GM12878 (cell line): ENCODE data around the gene ASIP. TPM values are rescaled to one million over a fixed set of nuclear protein-coding genes. Genes with fewer than 3 reads are reported as not detected.
"Not testable (repeated sequence)": the region's sequence is repeated elsewhere in the genome, so short reads cannot be mapped to it uniquely, and the experiment has no call there.

Experiments
- ATAC-seq: fragments of 200-7000 bp; cut with Tn5 transposase; 3 replicates; pipeline ENCODE4 v1.9.1; 2020; ENCODE audit warnings: mild to moderate bottlenecking, moderate library complexity
- BruUV-seq: library from RNA; stranded (reverse); fragments of 400-500 nt; replicated peaks from 2 replicates; lab custom pipeline; 2021; lab: Mats Ljungman, UMichigan
- CTCF ChIA-PET: fragments of 300-600 bp; sonication (Branson Sonifier 250); formaldehyde crosslinking; extraction: SDS; loops from one replicate; lab custom pipeline; 2021; ENCODE audit warnings: inconsistent platforms; lab: Yijun Ruan, JAX
- POLR2A ChIA-PET: fragments of 350-600 bp; formaldehyde crosslinking; extraction: SDS; loops from one replicate; lab custom pipeline; 2021; ENCODE audit warnings: inconsistent platforms; lab: Charles Lee
- RAD21 ChIA-PET: fragments of 300-600 bp; sonication (Branson Sonifier 250); formaldehyde crosslinking; loops from one replicate; lab custom pipeline; 2023; ENCODE audit warnings: antibody characterized with exemption; ENCODE audit not compliant: unreplicated experiment; lab: Charles Lee
- SMC1A ChIA-PET: fragments of 300-600 bp; sonication (Branson Sonifier 250); formaldehyde crosslinking; loops from one replicate; lab custom pipeline; 2023; ENCODE audit not compliant: unreplicated experiment, uncharacterized antibody; lab: Charles Lee
- DNase-seq: peaks from one replicate; pipeline ENCODE4 v3.0.0-alpha.2; 2011; ENCODE audit warnings: low read depth, low spot score
- FAIRE-seq: peaks from 3 replicates; lab custom pipeline; 2011; peaks lifted over from hg19 to GRCh38; lab: Jason Lieb, UNC
- H2AFZ ChIP-seq: 2 replicates; pipeline ENCODE4 v1.6.0; 2011; ENCODE audit warnings: low read depth, low read length, control low read depth; ENCODE audit not compliant: control insufficient read depth
- H3K27ac ChIP-seq: 2 replicates; pipeline ENCODE4 v1.5.1; 2011; ENCODE audit warnings: control low read depth; ENCODE audit not compliant: control insufficient read depth, insufficient read depth
- H3K27me3 ChIP-seq, 2 experiments: replicated peaks in 1 of 2; 2 replicates each; pipeline versions ENCODE4 v1.6.0 to v1.6.1; 2011; ENCODE audit warnings: low read length in 1 of 2; ENCODE audit not compliant: control insufficient read depth in 2 of 2, insufficient read depth in 2 of 2
- H3K36me3 ChIP-seq, 2 experiments: 2 replicates each; pipeline ENCODE4 v1.5.1; 2011; ENCODE audit warnings: low read length in 1 of 2; ENCODE audit not compliant: control insufficient read depth in 2 of 2, insufficient read depth in 2 of 2
- H3K4me1 ChIP-seq: 2 replicates; pipeline ENCODE4 v1.6.1; 2011; ENCODE audit warnings: mild to moderate bottlenecking, low read length, moderate library complexity, mixed read lengths; ENCODE audit not compliant: control insufficient read depth, insufficient read depth
- H3K4me2 ChIP-seq: 2 replicates; pipeline ENCODE4 v1.6.0; 2011; ENCODE audit warnings: control low read depth; ENCODE audit not compliant: control insufficient read depth, insufficient read depth
- H3K4me3 ChIP-seq: fragments of 200-600 bp; sonication (generic); 2 replicates; pipeline ENCODE4 v1.5.1; 2016
- H3K79me2 ChIP-seq: 2 replicates; pipeline ENCODE4 v1.6.0; 2011; ENCODE audit warnings: low read length; ENCODE audit not compliant: control insufficient read depth, insufficient read depth
- H3K9ac ChIP-seq: 2 replicates; pipeline ENCODE4 v1.8.0; 2011; ENCODE audit warnings: low read length, control low read depth, mixed read lengths; ENCODE audit not compliant: control insufficient read depth, insufficient read depth
- H3K9me3 ChIP-seq: replicated peaks from 3 replicates; pipeline ENCODE4 v1.5.1; 2011; ENCODE audit warnings: mild to moderate bottlenecking, low read length; ENCODE audit not compliant: control insufficient read depth, insufficient read depth
- H4K20me1 ChIP-seq: 2 replicates; pipeline ENCODE4 v1.6.0; 2011; ENCODE audit not compliant: control insufficient read depth, insufficient read depth
- FOXK2 ChIP-seq: fragments of 450-650 bp; IDR thresholded peaks from 2 replicates; pipeline ENCODE4 v1.6.1; 2017; ENCODE audit warnings: mild to moderate bottlenecking, moderate library complexity
- MTA2 ChIP-seq: fragments of 450-650 bp; IDR thresholded peaks from 2 replicates; pipeline ENCODE4 v1.6.1; 2016; ENCODE audit warnings: low read depth, mild to moderate bottlenecking, moderate library complexity
- WRNIP1 ChIP-seq: IDR thresholded peaks from 2 replicates; pipeline ENCODE4 v1.6.1; 2011; ENCODE audit warnings: low read depth, low read length, improper control_type of control experiment, borderline replicate concordance
- WGBS: methylation state at CpG from one replicate; pipeline ENCODE4 v1.1.6; 2016; ENCODE audit warnings: low lambda C conversion rate; ENCODE audit not compliant: insufficient replicate concordance, insufficient coverage; ENCODE audit errors: missing lambda C conversion rate; 5-methylcytosine and 5-hydroxymethylcytosine counted together
- in situ Hi-C: fragments of 300-500 bp; cut with MboI; formaldehyde crosslinking; loops from 9 replicates; pipeline ENCODE4 v1.14.3; 2018; ENCODE audit warnings: mixed read lengths
- intact Hi-C: fragments of 100-400 bp; cut with micrococcal nuclease; formaldehyde crosslinking; loops from one replicate; pipeline ENCODE4 v1.14.2; 2022; ENCODE audit not compliant: unreplicated experiment
- polyA plus RNA-seq, 11 experiments: library from polyadenylated mRNA; depleted of rRNA in 4 of 11; unstranded in 6 of 11; stranded (reverse) in 5 of 11; fragments of >200 nt; fragmentation: Nextera tagmentation in 4 of 11; fragmentation: Illumina TruSeq in 1 of 11; extraction: Ambion mirVana in 4 of 11; extraction: Trizol in 1 of 11; gene quantifications; 1 replicate in 1 of 11; 2 replicates in 10 of 11; pipeline versions ENCODE4 v1.2.1 to v1.2.3, GENCODE V29; 2011 to 2016; ENCODE audit warnings: inconsistent platforms in 2 of 11, missing spikeins in 2 of 11, low read depth in 1 of 11
- total RNA-seq, 4 experiments: library from RNA; depleted of rRNA in 3 of 4; stranded (reverse); fragments of >200 nt in 3 of 4; fragmentation: Illumina TruSeq in 1 of 4; extraction: Trizol in 1 of 4; gene quantifications; 2 replicates each; pipeline versions ENCODE4 v1.2.1 to v1.2.3, GENCODE V29; 2013 to 2021

The ASIP gene
- total and polyA plus RNA-seq, 10 of the 15 experiments (the other 5 are each of a cell fraction or from before 2014, with no cell fraction given) = 0.29 TPM; not detected in 9

DNA sequence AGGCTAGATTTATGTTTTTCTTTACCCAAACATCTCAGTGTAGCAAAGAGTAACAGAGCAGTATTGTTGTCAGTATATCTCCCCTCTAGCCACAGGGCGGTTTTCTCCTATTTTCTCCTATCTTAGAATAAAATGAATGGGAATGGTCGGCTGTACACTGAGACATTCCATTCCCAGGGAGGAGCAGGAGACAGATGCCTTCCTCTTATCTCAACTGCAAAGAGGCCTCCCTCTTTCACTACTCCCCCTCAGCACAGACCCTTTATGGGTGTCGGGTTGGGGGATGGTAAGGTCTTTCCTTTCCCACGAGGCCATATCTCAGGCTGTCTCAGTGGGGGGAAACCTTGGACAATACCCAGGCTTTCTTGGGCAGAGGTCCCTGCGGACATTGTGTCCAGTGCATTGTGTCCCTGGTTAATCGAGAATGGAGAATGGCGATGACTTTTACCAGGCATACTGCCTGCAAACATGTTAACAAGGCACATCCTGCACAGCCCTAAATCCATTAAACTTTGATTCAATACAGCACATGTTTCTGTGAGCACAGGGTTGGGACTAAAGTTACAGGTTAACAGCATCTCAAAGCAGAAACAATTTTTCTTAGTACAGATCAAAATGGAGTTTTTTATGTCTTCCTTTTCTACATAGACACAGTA lies 11.3 kb downstream of the ASIP start:
- CTCF ChIA-PET, FAIRE-seq, ATAC-seq, RAD21 ChIA-PET, H3K9ac ChIP-seq, H3K4me1 ChIP-seq, H4K20me1 ChIP-seq, in situ Hi-C loops, DNase-seq, H3K27me3 ChIP-seq, BruUV-seq, POLR2A ChIA-PET, H3K79me2 ChIP-seq, intact Hi-C loops, SMC1A ChIA-PET, H2AFZ ChIP-seq, H3K36me3 ChIP-seq, H3K27ac ChIP-seq, H3K4me2 ChIP-seq, H3K4me3 ChIP-seq, H3K9me3 ChIP-seq: not testable (repeated sequence)
- WGBS = 81% methylated on average over 7 of the region's 7 CpGs

DNA sequence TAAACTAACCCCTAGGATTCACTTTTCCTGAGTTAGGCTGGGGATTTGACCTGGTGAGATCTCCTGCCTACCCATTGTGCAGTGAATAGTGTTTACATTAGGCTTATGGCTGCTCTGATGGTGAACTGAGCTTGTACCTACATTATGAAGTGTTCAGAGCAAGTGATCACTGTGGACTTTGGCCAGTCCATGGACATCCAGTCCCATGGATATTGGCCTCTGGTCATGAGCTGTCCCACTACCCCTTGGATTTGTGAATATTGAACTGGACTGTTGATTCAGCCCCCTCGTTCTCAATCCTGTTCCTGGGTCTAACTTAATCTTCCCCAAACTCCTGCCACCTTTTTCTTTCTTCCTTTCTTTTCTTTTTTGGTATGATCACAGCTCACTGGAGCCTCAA lies 13.8 kb downstream of the ASIP start:
- no TSS peak for BruUV-seq
- no peaks in the 10 kb centered on the region for H3K79me2 ChIP-seq
- FAIRE-seq = no peak
- ChIA-PET POLR2A (interaction anchor here (0.6 kb wide), 1 partner anchor 159 kb away, joined by 8 read pairs; no protein-coding TSS in a partner anchor), RAD21 (interaction anchor here (1.1 to 3.1 kb wide), 2 partner anchors 58 to 515 kb away, joined by 5 to 14 read pairs; no protein-coding TSS in a partner anchor), SMC1A (interaction anchor here (1.2 to 1.4 kb wide), 2 partner anchors 57 to 515 kb away, joined by 3 to 4 read pairs; no protein-coding TSS in a partner anchor), CTCF (interaction anchor here (0.9 to 1.2 kb wide), 4 partner anchors 8 to 233 kb away, joined by 3 to 7 read pairs (median 4); no protein-coding TSS in a partner anchor)
- H2AFZ ChIP-seq = no peak overlapping the region
- H3K9ac ChIP-seq = no peak overlapping the region
- H3K4me3 ChIP-seq = no peak overlapping the region
- TF ChIP-seq WRNIP1 = no peak
- TF ChIP-seq FOXK2 = 0 out of 2 replicates have a peak, but pooled peaks have one; percentile 24
- no peak for TF ChIP-seq MTA2
- intact Hi-C loops (no loop called here), in situ Hi-C loops (no loop called here)
- no peak overlapping the region for H3K27ac ChIP-seq
- no peaks in the 10 kb centered on the region for H3K4me1 ChIP-seq
- no peak for DNase-seq
- no peak for ATAC-seq
- 44% methylated on average over 1 of the region's 1 CpG for WGBS
- no peaks in the 10 kb centered on the region for H3K36me3 ChIP-seq
- H3K27me3 ChIP-seq = no peaks in the 10 kb centered on the region
- no peak overlapping the region for H3K4me2 ChIP-seq
- H3K9me3 ChIP-seq = no peaks in the 10 kb centered on the region
- H4K20me1 ChIP-seq = no peaks in the 10 kb centered on the region
